ENCODE measurements around the gene ARHGAP18.
"Not testable (repeated sequence)": the region's sequence is repeated elsewhere in the genome, so short reads cannot be mapped to it uniquely, and the experiment has no call there.

Gene ARHGAP18

GRCh38 chr6:129607581-129608186, 102.3 kb downstream of the ARHGAP18 start:
- DNase-seq: peak; percentile 85

DNA sequence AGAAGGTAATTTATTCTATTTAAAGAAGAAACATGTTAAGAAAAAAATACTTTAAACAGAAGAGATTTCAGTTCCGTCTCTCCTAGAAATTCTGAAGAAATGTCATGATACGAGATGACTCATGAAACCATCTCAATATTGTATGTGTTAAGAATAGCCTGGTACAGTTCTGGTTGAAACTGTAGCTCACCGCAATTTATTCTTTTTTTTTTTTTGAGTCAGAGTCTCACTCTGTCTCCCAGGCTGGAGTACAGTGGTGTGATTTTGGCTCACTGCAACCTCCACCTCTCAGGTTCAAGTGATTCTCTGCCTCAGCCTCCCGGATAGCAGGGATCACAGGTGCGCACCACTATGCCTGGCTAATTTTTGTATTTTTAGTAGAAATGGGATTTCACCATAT, 103.3 kb downstream of the ARHGAP18 start:
- DNase-seq: no peak

GRCh38 chr6:129605967-129606366, 104.0 kb downstream of the ARHGAP18 start:
- peak; percentile 84 for DNase-seq

GRCh38 chr6:129605095-129605494, 104.9 kb downstream of the ARHGAP18 start:
- no peak for DNase-seq

DNA sequence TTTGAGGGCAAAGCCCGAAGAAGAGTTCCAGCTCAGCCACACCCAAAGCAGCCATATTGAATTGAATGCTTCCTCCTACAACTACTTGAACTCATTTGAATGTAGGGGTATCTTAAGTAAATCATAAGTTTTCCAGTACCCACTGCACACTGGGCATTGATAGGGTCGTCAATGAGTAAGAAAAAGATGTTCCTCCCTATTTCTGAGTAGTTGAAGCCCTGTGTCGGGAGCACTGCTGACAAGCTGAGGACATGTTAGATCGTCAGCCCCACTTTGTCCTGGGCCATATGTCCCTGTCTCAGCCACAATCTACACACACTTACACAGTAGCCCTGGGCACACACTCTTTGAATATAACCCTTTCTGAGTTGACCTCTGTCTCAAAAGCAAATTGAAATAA, 105.7 kb downstream of the ARHGAP18 start:
- DNase-seq: no peak

GRCh38 chr6:129603741-129604140, 106.2 kb downstream of the ARHGAP18 start:
- DNase-seq: no peak

- DNase-seq: no peak
Observed at GRCh38 chr6:129601323-129601722, 108.7 kb downstream of the ARHGAP18 start.

- DNase-seq: peak; percentile 99
Observed at GRCh38 chr6:129599467-129599866, 110.5 kb downstream of the ARHGAP18 start.

GRCh38 chr6:129598244-129599187, 111.5 kb downstream of the ARHGAP18 start:
- peak; percentile 97 for DNase-seq

DNA sequence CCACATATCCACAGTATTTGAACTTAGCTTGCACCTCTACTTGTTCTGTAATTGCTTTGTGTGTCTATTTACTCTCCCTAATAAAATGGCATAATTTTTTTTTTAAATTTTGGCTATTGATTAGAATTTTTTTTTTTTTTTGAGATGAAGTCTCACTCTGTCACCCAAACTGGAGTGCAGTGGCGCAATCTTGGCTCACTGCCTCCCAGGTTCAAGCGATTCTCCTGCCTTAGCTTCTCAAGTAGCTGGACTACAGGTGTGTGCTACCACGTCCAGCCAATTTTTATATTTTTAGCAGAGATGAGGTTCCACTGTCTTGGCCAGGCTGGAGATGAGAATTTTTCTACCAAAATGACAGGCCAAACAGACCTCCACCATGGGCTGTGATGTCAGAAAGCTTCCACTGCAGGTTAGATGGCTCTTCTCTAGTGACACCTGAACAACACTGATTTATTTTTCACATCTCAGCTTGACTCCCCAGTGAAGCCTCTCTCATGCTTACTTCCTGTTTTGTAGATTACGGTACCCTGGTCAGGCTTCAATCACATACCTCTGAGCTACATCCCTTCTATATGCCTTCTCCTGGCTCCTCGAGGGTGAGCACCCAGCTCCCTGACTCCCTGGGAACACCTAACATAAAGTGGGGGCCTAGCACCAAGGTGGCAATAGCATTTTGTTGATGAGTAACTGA, 112.8 kb downstream of the ARHGAP18 start:
- no peak for DNase-seq

GRCh38 chr6:129596522-129596921, 113.5 kb downstream of the ARHGAP18 start:
- no peak for DNase-seq

GRCh38 chr6:129593233-129593564, 116.8 kb downstream of the ARHGAP18 start:
- no peak for DNase-seq

DNA sequence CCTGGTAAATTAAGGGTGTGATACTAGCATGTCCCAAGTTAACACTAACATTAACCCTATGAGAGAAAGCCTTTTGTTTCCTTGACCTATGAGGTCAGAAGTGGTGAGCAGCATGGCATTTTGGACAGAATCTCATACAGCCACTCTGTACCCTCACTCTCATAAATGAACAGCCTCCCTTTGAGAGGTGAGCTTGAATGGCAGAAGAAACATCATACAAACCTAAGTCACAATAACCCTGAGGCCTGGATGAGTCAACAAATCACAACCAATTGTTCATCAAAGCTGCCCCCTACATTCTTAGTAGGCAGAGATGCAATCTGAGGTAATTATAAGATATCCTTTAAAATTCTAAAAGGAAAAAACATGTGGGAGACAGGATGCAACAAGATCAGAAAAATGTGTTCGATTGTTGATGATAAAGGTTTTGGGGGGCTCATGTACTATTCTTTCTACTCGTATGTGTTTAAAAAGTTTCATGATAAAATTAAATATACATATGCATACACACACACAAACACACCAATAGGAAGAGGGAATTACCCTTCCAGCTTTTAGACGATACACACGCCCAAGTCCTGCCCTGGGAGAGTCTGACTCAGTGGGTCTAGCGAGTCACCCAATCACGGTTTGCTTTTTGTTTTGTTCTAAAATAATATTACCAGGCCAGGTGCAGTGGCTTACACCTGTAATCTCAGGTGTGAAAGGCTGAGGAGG, 117.3 kb downstream of the ARHGAP18 start:
- no peak for DNase-seq

DNA sequence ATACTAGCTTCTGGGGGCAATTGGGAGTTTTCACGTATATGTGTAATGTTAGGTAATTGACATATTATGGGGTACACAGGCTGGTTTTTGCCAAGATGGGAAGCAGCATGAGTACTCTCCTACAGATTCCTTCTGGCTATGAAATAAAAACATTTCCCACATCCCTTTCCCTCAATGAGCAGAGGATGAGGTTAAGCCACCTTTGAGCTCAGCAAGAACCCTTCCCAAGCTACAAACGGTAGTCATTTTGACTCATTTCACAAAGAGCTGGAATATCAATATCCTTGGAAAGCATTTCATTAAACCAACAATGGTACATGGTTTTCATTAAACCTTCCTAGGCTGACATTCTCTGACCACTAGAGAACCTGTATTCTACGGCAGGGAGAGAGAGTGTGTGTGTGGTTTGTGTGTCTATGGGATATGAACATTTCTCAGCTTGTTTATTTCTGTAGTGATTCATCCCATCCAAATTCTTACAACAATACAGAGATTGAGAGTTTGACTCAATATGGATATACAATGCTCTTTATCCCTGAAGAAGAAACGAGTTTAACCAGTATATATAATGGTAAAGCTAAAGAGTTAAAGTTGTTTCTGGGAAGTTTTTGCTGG, 119.5 kb downstream of the ARHGAP18 start:
- DNase-seq: no peak

DNA sequence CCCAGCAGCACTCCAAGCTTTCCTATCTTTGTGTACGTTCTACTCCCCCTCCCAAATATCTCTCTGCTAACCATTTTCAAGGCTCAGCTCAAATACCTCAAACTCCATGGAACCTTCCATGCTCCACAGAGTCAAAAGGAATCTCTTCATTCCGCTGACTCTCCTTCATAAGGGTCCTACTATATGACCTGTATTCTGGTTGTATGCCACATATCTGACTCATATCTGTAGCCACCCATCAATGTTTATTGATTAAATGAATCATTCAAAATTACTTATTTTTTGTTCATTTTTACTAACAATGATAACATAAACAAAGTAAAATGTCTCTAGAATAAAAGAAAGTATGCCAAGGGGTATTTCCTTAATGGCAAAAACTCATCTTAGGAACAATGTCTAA, 123.2 kb downstream of the ARHGAP18 start:
- DNase-seq: no peak

DNA sequence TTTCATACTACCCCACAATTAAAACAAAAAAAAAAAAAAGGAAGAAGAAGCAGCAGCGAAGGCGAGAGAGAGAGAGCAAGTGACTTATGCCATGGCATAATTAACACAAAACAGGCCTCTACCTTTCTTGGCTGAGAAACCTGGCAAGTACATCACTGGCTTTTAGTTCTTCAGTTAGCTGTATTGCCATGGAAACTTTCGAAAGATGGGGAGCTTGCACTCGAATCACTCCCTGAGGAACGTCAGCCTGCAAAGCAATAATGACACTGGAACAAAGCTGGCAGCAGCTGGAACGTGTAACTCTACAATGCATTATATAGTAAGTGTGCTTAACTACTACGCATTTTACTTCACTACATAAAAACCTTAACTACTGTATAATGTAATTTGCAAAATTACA, 126.1 kb downstream of the ARHGAP18 start:
- no peak for DNase-seq

GRCh38 chr6:129578315-129578714, 131.7 kb downstream of the ARHGAP18 start:
- no peak for DNase-seq

DNA sequence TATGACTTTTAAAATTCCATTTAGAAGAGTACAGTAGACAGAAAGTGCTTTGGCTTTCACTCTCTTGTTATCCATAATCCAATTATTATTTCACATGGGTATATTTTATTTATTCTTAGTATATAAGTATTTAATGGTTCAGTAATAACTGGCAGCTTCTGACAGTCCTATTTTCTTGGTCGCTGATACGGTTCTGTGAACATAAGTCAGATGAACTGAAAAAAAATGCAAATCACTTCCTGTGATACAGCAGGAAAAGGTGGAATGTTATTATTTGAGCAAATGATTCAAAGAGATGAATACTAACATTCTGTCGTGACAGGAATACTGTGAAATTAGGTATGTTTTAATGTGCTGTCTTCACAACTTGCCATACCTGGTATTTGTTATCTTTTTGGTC, 132.3 kb downstream of the ARHGAP18 start:
- DNase-seq: no peak

DNA sequence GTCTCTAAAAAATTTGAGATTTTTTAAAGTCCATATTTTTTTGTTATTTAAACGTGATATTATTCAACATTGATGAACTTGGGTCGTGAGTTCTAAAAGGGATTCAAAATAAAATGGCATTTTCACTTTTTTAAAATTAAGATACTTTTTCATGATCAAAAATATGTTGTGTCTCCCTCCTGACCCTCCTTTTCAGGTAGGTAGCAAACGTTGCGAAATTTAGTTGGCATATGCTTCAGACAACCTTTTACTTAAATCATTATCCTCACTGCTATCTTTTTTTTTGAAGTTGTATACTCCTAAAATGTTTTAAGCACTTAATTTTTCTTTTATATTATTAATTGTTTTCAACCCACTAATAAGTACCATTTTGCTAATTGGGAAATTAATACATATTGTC, 133.5 kb downstream of the ARHGAP18 start:
- no peak for DNase-seq

GRCh38 chr6:129575378-129576118, 134.4 kb downstream of the ARHGAP18 start:
- DNase-seq: peak; percentile 44

GRCh38 chr6:129574605-129575004, 135.4 kb downstream of the ARHGAP18 start:
- not testable (repeated sequence) for DNase-seq

GRCh38 chr6:129570929-129571328, 139.0 kb downstream of the ARHGAP18 start:
- DNase-seq: not testable (repeated sequence)
